ENCODE measurements around the gene HECTD1. TPM values are rescaled to one million over a fixed set of nuclear protein-coding genes. Genes with fewer than 3 reads are reported as not detected.
A peak's percentile ranks its signal among the peaks of the same experiment; 100 is the strongest.

Gene HECTD1
- polyA plus RNA-seq, 1 of the 3 experiments (the other 2 are of a cell fraction): 43.2 TPM

DNA sequence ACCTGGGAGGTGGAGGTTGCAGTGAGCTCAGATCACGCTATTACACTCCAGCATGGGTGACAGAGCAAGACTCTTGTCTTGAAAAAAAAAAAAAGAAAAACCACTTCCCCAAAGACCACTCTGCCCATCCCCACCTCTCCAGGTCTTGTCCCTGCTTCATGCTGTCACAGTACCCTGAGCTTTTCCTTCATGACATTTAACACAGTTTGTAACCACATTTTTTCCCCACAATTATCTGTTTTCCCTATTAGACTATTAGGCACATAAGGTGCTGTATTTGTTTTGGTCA is 6.9 kb downstream of the HECTD1 start:
- ChIA-PET POLR2A (no interaction called here), CTCF (interaction anchor here (1.6 kb wide), 1 partner anchor 10 kb away, joined by 4 read pairs; no protein-coding TSS in a partner anchor)
- peaks cover 48% of the 10 kb centered on the region for H4K20me1 ChIP-seq (ENCODE audit: insufficient read depth)

GRCh38 chr14:31197671-31198070 is 9.9 kb downstream of the HECTD1 start:
- CTCF ChIA-PET: interaction anchor here (0.9 kb wide), 1 partner anchor 8 kb away, joined by 3 read pairs; no protein-coding TSS in a partner anchor

More for the DNA sequence above, 6.9 kb downstream of the HECTD1 start:
- peaks cover 0 to 23% of the 10 kb centered on the region in 2 experiments; a peak in 3 of 4 replicates for H3K4me1 ChIP-seq (ENCODE audit: control insufficient read depth in 1 of 2, insufficient read depth in 2 of 2, low read depth in 1 of 2, low read length in 1 of 2)
- 0 out of 2 replicates have a peak overlapping the region, but pooled peaks have one; percentile 2 for H3K4me2 ChIP-seq
- H3K9me3 ChIP-seq: no peaks in the 10 kb centered on the region; the same call in 1 of the 2 replicates
- DNase-seq: no peak
- H3F3A ChIP-seq (replicated peaks; ENCODE audit: insufficient read depth): peaks cover 35% of the 10 kb centered on the region
- TF ChIP-seq RFX5 (IDR thresholded peaks at IDR 0.05; ENCODE audit: low read length): no peak
- no peak for TF ChIP-seq MXI1 (IDR thresholded peaks at IDR 0.05; ENCODE audit: low read depth, low read length)
- no peak for TF ChIP-seq RAD21 (IDR thresholded peaks at IDR 0.05; ENCODE audit: low read length)
- TF ChIP-seq IRF3 (IDR thresholded peaks at IDR 0.05; ENCODE audit: low read depth, low read length): no peak
- no peak for TF ChIP-seq POLR2AphosphoS5 (IDR thresholded peaks at IDR 0.05; ENCODE audit: low read depth, low read length)
- TF ChIP-seq PBX3 (IDR thresholded peaks at IDR 0.05): no peak
- TF ChIP-seq EP300 (IDR thresholded peaks at IDR 0.05; ENCODE audit: borderline replicate concordance in 1 of 2, low read depth in 1 of 2, low read length in 1 of 2): no peak
- no peak for TF ChIP-seq USF2 (IDR thresholded peaks at IDR 0.05; ENCODE audit: borderline replicate concordance, low read depth, low read length)
- TF ChIP-seq SMC3 (IDR thresholded peaks at IDR 0.05; ENCODE audit: low read depth, low read length): no peak
- TF ChIP-seq RXRA (IDR thresholded peaks at IDR 0.05; ENCODE audit: borderline replicate concordance, low read depth): no peak
- no peak for TF ChIP-seq RCOR1 (IDR thresholded peaks at IDR 0.05; ENCODE audit: low read length)
- no peak for TF ChIP-seq TEAD4 (IDR thresholded peaks at IDR 0.05; ENCODE audit: borderline replicate concordance, insufficient read depth)
- TF ChIP-seq NRF1 (IDR thresholded peaks at IDR 0.05; ENCODE audit: low read depth, low read length): no peak
- no peak for TF ChIP-seq GATA2 (CRISPR knock-in tag; IDR thresholded peaks at IDR 0.05)
- no peak for TF ChIP-seq JUND (IDR thresholded peaks at IDR 0.05)
- TF ChIP-seq FOSL2 (IDR thresholded peaks at IDR 0.05; ENCODE audit: borderline replicate concordance, low read depth): no peak
- peaks cover 4 to 47% of the 10 kb centered on the region in 2 experiments for H3K36me3 ChIP-seq (replicated peaks in 1 of 2; ENCODE audit: control insufficient read depth in 1 of 2, insufficient read depth in 2 of 2, low read length in 1 of 2)
- no peaks in the 10 kb centered on the region for H3K27me3 ChIP-seq (ENCODE audit: insufficient read depth)
- H3K79me2 ChIP-seq (ENCODE audit: insufficient read depth): peaks cover 98% of the 10 kb centered on the region
- no peaks in the 10 kb centered on the region for H3K9me2 ChIP-seq
- H2AFZ ChIP-seq (ENCODE audit: low read depth): no peak overlapping the region
- H3K9ac ChIP-seq: no peak overlapping the region
- H3K4me3 ChIP-seq (ENCODE audit: low read depth in 2 of 2, low read length in 1 of 2): no peak overlapping the region
- 100% methylated on average over 1 of the region's 1 CpG for whole genome bisulfite sequencing (ENCODE audit: low lambda C conversion rate)
- peak overlapping the region in 1 of 2 experiments; percentile 58; a peak in 2 of 4 replicates for H3K27ac ChIP-seq (ENCODE audit: low read depth in 2 of 2, low read length in 1 of 2)

More at GRCh38 chr14:31197671-31198070, 9.9 kb downstream of the HECTD1 start:
- Histone ChIP-seq H3K9ac (no peak overlapping the region), H3K27me3 (ENCODE audit: insufficient read depth) (no peaks in the 10 kb centered on the region), H3K79me2 (ENCODE audit: insufficient read depth) (peaks cover 83% of the 10 kb centered on the region), H3K9me2 (no peaks in the 10 kb centered on the region), H3F3A (replicated peaks; ENCODE audit: insufficient read depth) (peaks cover 58% of the 10 kb centered on the region), H3K36me3 (replicated peaks in 1 of 2; ENCODE audit: control insufficient read depth in 1 of 2, insufficient read depth in 2 of 2, low read length in 1 of 2) (peaks cover 4 to 45% of the 10 kb centered on the region in 2 experiments), H3K9me3 (no peaks in the 10 kb centered on the region), H3K4me3 (ENCODE audit: low read depth in 2 of 2, low read length in 1 of 2) (no peak overlapping the region), H2AFZ (ENCODE audit: low read depth) (no peak overlapping the region), H3K4me1 (ENCODE audit: control insufficient read depth in 1 of 2, insufficient read depth in 2 of 2, low read depth in 1 of 2, low read length in 1 of 2) (peaks cover 0 to 31% of the 10 kb centered on the region in 2 experiments; a peak in 3 of 4 replicates), H3K27ac (ENCODE audit: low read depth in 2 of 2, low read length in 1 of 2) (no peak overlapping the region), H4K20me1 (ENCODE audit: insufficient read depth) (peaks cover 32% of the 10 kb centered on the region), H3K4me2 (no peak overlapping the region)
- TF ChIP-seq CHD2 (IDR thresholded peaks at IDR 0.05; ENCODE audit: low read length, partially characterized antibody) (no peak), IRF3 (IDR thresholded peaks at IDR 0.05; ENCODE audit: low read depth, low read length) (no peak), TAF1 (IDR thresholded peaks at IDR 0.05; ENCODE audit: borderline replicate concordance, low read depth, low read length) (no peak), NFIC (IDR thresholded peaks at IDR 0.05; ENCODE audit: borderline replicate concordance) (no peak), EZH2phosphoT487 (IDR thresholded peaks at IDR 0.05; ENCODE audit: borderline replicate concordance, low read depth) (no peak), ELF1 (IDR thresholded peaks at IDR 0.05) (no peak), GABPA (IDR thresholded peaks at IDR 0.05; ENCODE audit: low read depth) (no peak), FOXM1 (IDR thresholded peaks at IDR 0.05; ENCODE audit: low read depth) (no peak), MXI1 (IDR thresholded peaks at IDR 0.05; ENCODE audit: low read depth, low read length) (no peak), CTCF (IDR thresholded peaks at IDR 0.05) (no peak)
- DNase-seq: no peak
- WGBS (ENCODE audit: low lambda C conversion rate): 96% methylated on average over 1 of the region's 1 CpG
- POLR2A ChIA-PET: no interaction called here
